Sigmoid colon (tissue), 7 donors: ENCODE measurements around the gene C10orf105. TPM values are rescaled to one million over a fixed set of nuclear protein-coding genes. Genes with fewer than 3 reads are reported as not detected.

Experiments used
- DNase-seq: peaks from one replicate; pipeline ENCODE4 v3.0.0-alpha.2; 2019
- H3K27ac ChIP-seq, 4 donors: fragments of 200-600 bp; sonication (generic); one replicate each; pipeline ENCODE4 v1.5.1; 2016 to 2019; ENCODE audit warnings: mild to moderate bottlenecking in 1 of 4
- H3K27me3 ChIP-seq, 3 donors: fragments of 200-600 bp; sonication (generic); one replicate each; pipeline ENCODE4 v1.5.1; 2019; ENCODE audit warnings: mild to moderate bottlenecking in 1 of 3
- H3K36me3 ChIP-seq, 4 donors: fragments of 200-600 bp; sonication (generic); one replicate each; pipeline ENCODE4 v1.5.1; 2016 to 2019
- H3K4me1 ChIP-seq, 4 donors: fragments of 200-600 bp; sonication (generic); one replicate each; pipeline ENCODE4 v1.5.1; 2017 to 2019
- H3K4me3 ChIP-seq, 4 donors: fragments of 200-600 bp; sonication (generic); one replicate each; pipeline ENCODE4 v1.5.1; 2017 to 2019; ENCODE audit warnings: mild to moderate bottlenecking in 2 of 4, moderate library complexity in 1 of 4
- H3K9me3 ChIP-seq, 4 donors: fragments of 200-600 bp in 3 of 4; sonication (generic) in 3 of 4; one replicate each; pipeline versions ENCODE4 v1.5.1 to v1.6.1; 2013 to 2019
- EP300 ChIP-seq, 4 donors: sonication (generic); formaldehyde crosslinking; IDR thresholded peaks; one replicate each; pipeline ENCODE4 v1.6.1; 2017; ENCODE audit warnings: antibody characterized with exemption in 4 of 4
- POLR2A ChIP-seq, 2 donors: fragments of 450-650 bp; IDR thresholded peaks; one replicate each; pipeline ENCODE4 v1.6.1; 2016; ENCODE audit warnings: antibody characterized with exemption in 2 of 2, mild to moderate bottlenecking in 2 of 2, moderate library complexity in 2 of 2
- POLR2AphosphoS5 ChIP-seq, 4 donors: sonication (generic); formaldehyde crosslinking; IDR thresholded peaks; one replicate each; pipeline ENCODE4 v1.6.1; 2017; ENCODE audit warnings: antibody characterized with exemption in 4 of 4
- WGBS, 2 donors: extraction: QIAGEN DNeasy Blood & Tissue Kit; methylation state at CpG; one replicate each; pipeline ENCODE4 v1.1.7; 2013; 5-methylcytosine and 5-hydroxymethylcytosine counted together
- intact Hi-C: fragments of 100-400 bp; cut with DNase I; formaldehyde crosslinking; loops from one replicate; pipeline ENCODE4 v1.15.1; 2023
- polyA plus RNA-seq, 3 donors: library from polyadenylated mRNA; stranded (reverse); fragments of 200-250 nt; gene quantifications; one replicate each; pipeline ENCODE4 v1.2.3, GENCODE V29; 2013
- total RNA-seq, 4 donors: library from RNA; depleted of rRNA; stranded (reverse); fragments of >200 nt; gene quantifications; one replicate each; pipeline ENCODE4 v1.1.0, GENCODE V29; 2016
- TF ChIP-seq, protein P1 (sequence below), 4 experiments: fragments of 450-650 bp in 3 of 4; fragments of 200-600 bp in 1 of 4; IDR thresholded peaks; one replicate each; pipeline ENCODE4 v1.5.1; 2016 to 2019; ENCODE audit warnings: antibody characterized with exemption in 4 of 4, mild to moderate bottlenecking in 3 of 4, moderate library complexity in 2 of 4
- donor health status: healthy with polysubstance abuse.
- donor health status: Bipolar disorder and iron deficiency.
- donor health status: healthy.

C10orf105 gene
- total and polyA plus RNA-seq, 7 donors, result 0.25 to 0.55 TPM; not detected in 5

DNA sequence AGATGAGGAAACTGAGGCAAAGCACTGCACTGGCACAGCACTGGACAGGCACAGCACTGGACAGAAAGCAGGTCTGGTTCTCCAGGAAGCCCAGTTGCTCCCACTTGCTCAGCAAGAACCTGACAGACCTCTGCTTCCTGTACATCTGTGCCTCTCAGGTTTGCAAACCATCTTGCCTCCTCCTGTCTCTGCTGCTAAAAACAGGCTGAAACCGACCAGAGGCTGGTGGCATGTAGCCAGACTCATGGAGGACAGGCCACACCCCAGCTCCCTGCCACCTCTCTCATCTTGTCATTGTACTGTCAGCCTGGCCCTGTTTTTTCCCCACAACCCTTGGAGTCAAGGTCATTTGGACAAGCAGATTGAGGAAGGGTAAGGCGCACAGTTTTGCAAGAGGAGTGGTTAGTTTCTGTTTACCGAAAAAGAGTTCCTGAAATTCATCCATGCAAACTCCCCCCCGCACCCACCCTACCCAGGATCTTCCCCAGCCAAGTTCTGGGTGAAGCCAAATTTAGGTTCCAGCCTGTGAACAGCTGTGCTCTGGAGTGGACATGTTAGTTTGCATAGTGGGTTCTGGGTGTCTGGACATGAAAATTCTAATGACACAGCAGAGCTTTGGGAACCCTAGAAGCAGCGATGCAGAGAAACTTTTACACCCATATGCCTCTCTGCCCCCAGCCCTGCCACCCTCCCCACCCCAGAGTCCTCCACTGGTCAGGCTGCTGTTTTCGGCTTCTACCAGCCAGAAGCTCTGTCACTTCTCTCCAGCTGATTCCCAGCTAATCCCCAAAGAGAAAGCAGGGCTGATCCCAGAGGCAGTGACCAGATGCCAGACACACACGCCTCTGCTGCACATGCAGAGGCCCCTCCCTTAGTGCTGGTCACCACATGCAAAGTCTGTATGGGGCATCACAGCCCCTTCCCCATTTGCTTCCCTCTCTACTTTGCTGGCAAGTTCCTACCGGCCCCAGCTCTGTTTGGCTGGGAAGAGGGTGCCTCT is 8.5 kb upstream of the C10orf105 start:
- peak; percentile 87 for DNase-seq
- no peaks in the 10 kb centered on the region for H3K9me3 ChIP-seq
- intact Hi-C loops, result loop anchor here (5.0 kb wide), 1 partner anchor 44 kb away; the partner anchor contains the start of gene VSIR
- no peaks in the 10 kb centered on the region for H3K36me3 ChIP-seq
- H3K27ac ChIP-seq, result peak overlapping the region; percentile 73 to 82 (median 76)
- no peak overlapping the region for H3K4me3 ChIP-seq
- WGBS, 2 donors, result 22% methylated on average over 8 of the region's 8 CpGs
- peaks cover 0 to 38% (median 32%) of the 10 kb centered on the region in 4 donors for H3K4me1 ChIP-seq
- no peaks in the 10 kb centered on the region for H3K27me3 ChIP-seq
- TF ChIP-seq, protein P1, sequence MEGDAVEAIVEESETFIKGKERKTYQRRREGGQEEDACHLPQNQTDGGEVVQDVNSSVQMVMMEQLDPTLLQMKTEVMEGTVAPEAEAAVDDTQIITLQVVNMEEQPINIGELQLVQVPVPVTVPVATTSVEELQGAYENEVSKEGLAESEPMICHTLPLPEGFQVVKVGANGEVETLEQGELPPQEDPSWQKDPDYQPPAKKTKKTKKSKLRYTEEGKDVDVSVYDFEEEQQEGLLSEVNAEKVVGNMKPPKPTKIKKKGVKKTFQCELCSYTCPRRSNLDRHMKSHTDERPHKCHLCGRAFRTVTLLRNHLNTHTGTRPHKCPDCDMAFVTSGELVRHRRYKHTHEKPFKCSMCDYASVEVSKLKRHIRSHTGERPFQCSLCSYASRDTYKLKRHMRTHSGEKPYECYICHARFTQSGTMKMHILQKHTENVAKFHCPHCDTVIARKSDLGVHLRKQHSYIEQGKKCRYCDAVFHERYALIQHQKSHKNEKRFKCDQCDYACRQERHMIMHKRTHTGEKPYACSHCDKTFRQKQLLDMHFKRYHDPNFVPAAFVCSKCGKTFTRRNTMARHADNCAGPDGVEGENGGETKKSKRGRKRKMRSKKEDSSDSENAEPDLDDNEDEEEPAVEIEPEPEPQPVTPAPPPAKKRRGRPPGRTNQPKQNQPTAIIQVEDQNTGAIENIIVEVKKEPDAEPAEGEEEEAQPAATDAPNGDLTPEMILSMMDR (IDR thresholded peaks at IDR 0.05), result no peak
- peak in 2 of 4 donors; percentile 10 to 19 for TF ChIP-seq POLR2AphosphoS5 (IDR thresholded peaks at IDR 0.05)
- no peak for TF ChIP-seq EP300 (IDR thresholded peaks at IDR 0.05)
- no peak for TF ChIP-seq POLR2A (IDR thresholded peaks at IDR 0.05)

DNA sequence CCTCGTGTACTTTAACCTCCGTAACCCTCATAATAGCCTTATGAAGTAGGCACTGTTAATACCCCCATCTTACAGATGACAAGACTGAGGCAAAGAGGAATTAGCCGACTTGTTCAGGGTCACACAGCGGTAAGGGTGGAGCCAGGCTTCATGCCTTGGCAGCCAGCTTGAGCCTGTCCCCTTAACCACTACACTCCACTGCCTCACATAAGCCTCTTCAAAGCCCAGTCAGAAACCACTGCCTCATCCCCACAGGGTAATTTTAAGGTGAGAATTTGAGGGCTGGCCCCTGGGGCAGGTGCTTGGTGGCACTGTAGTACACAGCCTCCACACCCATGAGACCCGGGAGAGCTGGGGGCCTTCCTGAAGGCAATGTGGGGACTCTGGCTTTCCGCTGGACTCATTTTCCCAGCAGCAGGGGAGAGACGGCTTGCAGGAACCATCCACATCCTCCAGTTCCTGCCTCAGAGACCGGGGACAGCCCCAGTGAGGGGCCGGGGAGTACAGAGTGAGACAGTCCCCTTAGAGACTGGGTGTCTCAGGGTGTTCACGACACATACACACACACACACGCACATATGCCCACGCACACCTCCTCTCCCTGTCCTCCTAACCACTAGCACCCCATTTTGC is 7.6 kb upstream of the C10orf105 start:
- Histone ChIP-seq H3K36me3 (no peaks in the 10 kb centered on the region), H3K9me3 (no peaks in the 10 kb centered on the region), H3K4me3 (no peak overlapping the region), H3K27ac (peak overlapping the region; percentile 73 to 82 (median 76)), H3K4me1 (peaks cover 0 to 38% (median 32%) of the 10 kb centered on the region in 4 donors), H3K27me3 (no peaks in the 10 kb centered on the region)
- TF ChIP-seq EP300 (IDR thresholded peaks at IDR 0.05) (no peak), POLR2AphosphoS5 (IDR thresholded peaks at IDR 0.05) (no peak), POLR2A (IDR thresholded peaks at IDR 0.05) (no peak)
- TF ChIP-seq, protein P1 (IDR thresholded peaks at IDR 0.05), result no peak
- intact Hi-C loops, result loop anchor here (5.0 kb wide), 1 partner anchor 45 kb away; the partner anchor contains the start of gene VSIR
- 42% methylated on average over 12 of the region's 12 CpGs for WGBS, 2 donors
- no peak for DNase-seq

DNA sequence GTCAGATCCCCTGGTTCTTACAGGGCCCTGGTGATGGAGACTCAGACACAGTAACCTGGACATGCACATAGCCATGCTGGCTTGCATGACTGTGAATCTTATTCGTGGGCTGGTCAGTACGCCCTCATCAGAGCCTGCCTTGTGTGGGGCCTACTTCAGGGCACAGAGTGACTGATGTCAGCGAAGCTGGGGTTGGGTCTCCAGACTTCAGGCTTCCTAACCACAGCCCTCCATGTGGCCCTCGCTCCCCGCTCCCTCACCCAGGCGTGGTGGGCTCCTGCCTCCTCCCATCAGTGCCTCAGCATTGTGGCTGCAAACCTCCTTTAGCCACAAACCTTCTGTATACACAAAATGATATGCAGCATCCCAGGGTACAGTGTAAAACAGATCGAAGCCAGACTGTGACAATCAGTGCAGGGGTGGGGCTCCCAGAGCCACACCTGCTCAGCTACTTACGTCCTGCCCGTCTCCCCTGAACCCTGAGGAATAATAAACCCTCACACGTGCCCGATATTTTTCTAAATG is 7.1 kb upstream of the C10orf105 start:
- no peak overlapping the region for H3K4me3 ChIP-seq
- TF ChIP-seq, protein P1 (IDR thresholded peaks at IDR 0.05), result no peak
- no peaks in the 10 kb centered on the region for H3K36me3 ChIP-seq
- no peaks in the 10 kb centered on the region for H3K9me3 ChIP-seq
- WGBS, 2 donors, result 41 to 50% methylated on average over 11 of the region's 11 CpGs
- H3K4me1 ChIP-seq, result peaks cover 0 to 38% (median 32%) of the 10 kb centered on the region in 4 donors
- no peak for DNase-seq
- intact Hi-C loops, result loop anchor here (5.0 kb wide), 1 partner anchor 46 kb away; the partner anchor contains the start of gene VSIR
- H3K27me3 ChIP-seq, result no peaks in the 10 kb centered on the region
- H3K27ac ChIP-seq, result peak overlapping the region; percentile 73 to 82 (median 76)

DNA sequence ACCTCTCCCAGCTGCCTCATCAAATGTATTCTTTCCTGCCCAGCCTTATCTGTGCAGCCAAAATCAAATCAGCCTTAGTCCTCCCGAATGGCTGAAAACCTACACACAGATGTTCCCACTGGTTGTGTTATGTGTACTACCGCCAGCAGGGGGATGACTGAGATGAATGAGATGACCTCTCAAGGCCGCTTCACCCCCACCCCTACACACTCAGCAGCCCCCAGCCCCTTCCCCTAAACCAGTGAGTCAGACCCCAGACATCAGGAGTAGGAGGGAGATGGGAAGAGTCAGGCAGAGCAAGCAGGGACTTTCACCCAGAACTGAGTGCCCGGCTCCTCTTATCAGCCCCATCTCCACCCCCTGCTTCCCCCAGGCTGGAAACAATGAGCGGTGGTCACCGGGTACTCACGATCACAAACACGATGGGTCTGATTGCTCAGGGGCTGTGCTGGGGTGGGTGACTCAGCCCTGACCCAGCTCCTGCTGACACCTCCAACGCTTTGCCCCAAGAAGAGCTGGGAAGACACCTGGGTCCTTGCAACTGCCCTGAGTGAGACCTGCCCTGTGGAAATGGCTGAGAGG is 6.5 kb upstream of the C10orf105 start:
- Histone ChIP-seq H3K27ac (peak overlapping the region in 1 of 4 donors; percentile 78), H3K4me3 (no peak overlapping the region), H3K36me3 (no peaks in the 10 kb centered on the region), H3K27me3 (no peaks in the 10 kb centered on the region), H3K4me1 (peaks cover 0 to 38% (median 32%) of the 10 kb centered on the region in 4 donors), H3K9me3 (no peaks in the 10 kb centered on the region)
- intact Hi-C loops, result loop anchor here (5.0 kb wide), 1 partner anchor 46 kb away; the partner anchor contains the start of gene VSIR
- 44 to 56% methylated on average over 9 of the region's 9 CpGs for WGBS, 2 donors
- no peak for TF ChIP-seq EP300 (IDR thresholded peaks at IDR 0.05)
- TF ChIP-seq, protein P1 (IDR thresholded peaks at IDR 0.05), result no peak
- TF ChIP-seq POLR2A (IDR thresholded peaks at IDR 0.05), result no peak
- TF ChIP-seq POLR2AphosphoS5 (IDR thresholded peaks at IDR 0.05), result no peak
- no peak for DNase-seq
